Measurements from ENCODE around the gene AGTRAP. TPM values are rescaled to one million over a fixed set of nuclear protein-coding genes. Genes with fewer than 3 reads are reported as not detected.

The AGTRAP gene
- total RNA-seq, 4 donors from 2014 or later: 9.5 to 32.2 (median 25.5) TPM

- Histone ChIP-seq H3K27ac (no peak overlapping the region), H3K4me3 (no peak overlapping the region), H3K27me3 (no peaks in the 10 kb centered on the region), H3K9me3 (no peaks in the 10 kb centered on the region), H3K36me3 (no peaks in the 10 kb centered on the region), H3K4me1 (peaks cover 0 to 31% (median 7%) of the 10 kb centered on the region in 4 donors)
- no peak for DNase-seq
- TF ChIP-seq POLR2A (IDR thresholded peaks at IDR 0.05): no peak
- no peak for TF ChIP-seq CTCF (IDR thresholded peaks at IDR 0.05)
Observed at GRCh38 chr1:11783556-11783955, 47.6 kb downstream of the AGTRAP start.

- Histone ChIP-seq H3K27ac (peak overlapping the region in 2 of 4 donors; percentile 6 to 47), H3K36me3 (no peaks in the 10 kb centered on the region), H3K27me3 (no peaks in the 10 kb centered on the region), H3K9me3 (no peaks in the 10 kb centered on the region), H3K4me1 (peaks cover 0 to 37% (median 7%) of the 10 kb centered on the region in 4 donors), H3K4me3 (peak overlapping the region in 2 of 4 donors; percentile 37 to 43)
- DNase-seq: no peak
- no peak for TF ChIP-seq POLR2A (IDR thresholded peaks at IDR 0.05)
- TF ChIP-seq CTCF (IDR thresholded peaks at IDR 0.05): no peak
Observed at GRCh38 chr1:11784256-11784992, 48.5 kb downstream of the AGTRAP start.

- DNase-seq: peak; percentile 59 to 88 (median 80)
- TF ChIP-seq CTCF (IDR thresholded peaks at IDR 0.05) (peak; percentile 70 to 88 (median 79)), POLR2A (IDR thresholded peaks at IDR 0.05) (no peak)
- peaks cover 0 to 45% (median 7%) of the 10 kb centered on the region in 4 donors for H3K4me1 ChIP-seq
Observed at GRCh38 chr1:11784993-11785769, 49.2 kb downstream of the AGTRAP start.

GRCh38 chr1:11786168-11786567 lies 50.2 kb downstream of the AGTRAP start:
- Histone ChIP-seq H3K27me3 (no peaks in the 10 kb centered on the region), H3K27ac (no peak overlapping the region), H3K36me3 (peaks cover 0 to 7% (median 0%) of the 10 kb centered on the region in 3 donors), H3K9me3 (no peaks in the 10 kb centered on the region), H3K4me3 (no peak overlapping the region), H3K4me1 (peaks cover 0 to 54% (median 8%) of the 10 kb centered on the region in 4 donors)
- TF ChIP-seq CTCF (IDR thresholded peaks at IDR 0.05): no peak
- no peak for TF ChIP-seq POLR2A (IDR thresholded peaks at IDR 0.05)
- DNase-seq: no peak

More at GRCh38 chr1:11784993-11785769, 49.2 kb downstream of the AGTRAP start:
- H3K4me3 ChIP-seq: peak overlapping the region in 3 of 4 donors; percentile 33 to 43 (median 37)
- no peaks in the 10 kb centered on the region for H3K27me3 ChIP-seq
- peak overlapping the region in 2 of 4 donors; percentile 6 to 47 for H3K27ac ChIP-seq
- peaks cover 0 to 6% (median 0%) of the 10 kb centered on the region in 3 donors for H3K36me3 ChIP-seq
- H3K9me3 ChIP-seq: no peaks in the 10 kb centered on the region

- H3K4me3 ChIP-seq: peak overlapping the region in 1 of 4 donors; percentile 0
- peak; percentile 31 to 71 (median 71) for DNase-seq
- no peaks in the 10 kb centered on the region for H3K27me3 ChIP-seq
- H3K4me1 ChIP-seq: peaks cover 0 to 58% (median 11%) of the 10 kb centered on the region in 4 donors
- H3K9me3 ChIP-seq: no peaks in the 10 kb centered on the region
- H3K36me3 ChIP-seq: peaks cover 0 to 7% (median 0%) of the 10 kb centered on the region in 3 donors
- TF ChIP-seq POLR2A (IDR thresholded peaks at IDR 0.05) (no peak), CTCF (IDR thresholded peaks at IDR 0.05) (no peak)
- H3K27ac ChIP-seq: peak overlapping the region; percentile 68 to 93 (median 84)
Observed at GRCh38 chr1:11787251-11787803, 51.4 kb downstream of the AGTRAP start.
